ENCODE results near the gene NEURL1B. TPM values are rescaled to one million over a fixed set of nuclear protein-coding genes. Genes with fewer than 3 reads are reported as not detected.

Gene NEURL1B
- total and polyA plus RNA-seq, 11 donors: 11.8 to 47.1 (median 25.8) TPM

DNA sequence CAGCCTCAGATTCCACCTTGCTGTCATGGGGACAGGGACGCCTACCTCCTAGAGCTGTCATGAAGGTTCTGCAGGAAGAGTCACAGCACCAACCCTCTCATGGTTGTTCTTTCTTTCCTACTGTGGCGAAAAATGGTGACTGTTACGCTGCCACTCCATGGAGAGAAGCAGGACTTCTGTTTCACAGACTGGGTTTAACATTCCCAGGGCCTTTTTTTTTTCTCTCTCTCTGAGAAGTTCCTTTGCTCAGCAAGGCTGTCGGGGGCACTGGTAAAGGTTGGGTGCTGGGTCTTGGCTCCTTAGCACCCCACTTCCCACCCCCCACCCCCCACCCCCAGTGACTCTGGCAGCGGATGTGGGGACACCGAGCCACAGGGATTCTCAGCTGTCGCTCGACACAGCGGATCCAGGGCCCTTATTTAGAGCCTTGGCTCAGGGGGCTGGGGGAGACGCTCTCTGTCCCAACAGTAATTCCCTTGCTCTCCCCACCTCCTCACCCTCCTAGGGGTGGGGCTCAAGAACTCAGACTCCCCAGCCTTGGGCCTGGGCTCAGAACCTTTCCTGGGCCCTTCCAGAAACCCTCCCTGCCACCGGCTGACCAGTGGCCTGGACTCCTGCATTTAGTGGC lies 95.6 kb downstream of the NEURL1B start:
- Histone ChIP-seq H3K4me3 (no peak overlapping the region), H3K27me3 (no peaks in the 10 kb centered on the region), H3K9me3 (no peaks in the 10 kb centered on the region), H3K36me3 (no peaks in the 10 kb centered on the region), H3K27ac (peak overlapping the region in 2 of 12 donors; percentile 16 to 90), H3K4me1 (peaks cover 6 to 45% (median 34%) of the 10 kb centered on the region in 12 donors)
- intact Hi-C loops (cut with DNase I): no loop called here
- TF ChIP-seq, protein P1, sequence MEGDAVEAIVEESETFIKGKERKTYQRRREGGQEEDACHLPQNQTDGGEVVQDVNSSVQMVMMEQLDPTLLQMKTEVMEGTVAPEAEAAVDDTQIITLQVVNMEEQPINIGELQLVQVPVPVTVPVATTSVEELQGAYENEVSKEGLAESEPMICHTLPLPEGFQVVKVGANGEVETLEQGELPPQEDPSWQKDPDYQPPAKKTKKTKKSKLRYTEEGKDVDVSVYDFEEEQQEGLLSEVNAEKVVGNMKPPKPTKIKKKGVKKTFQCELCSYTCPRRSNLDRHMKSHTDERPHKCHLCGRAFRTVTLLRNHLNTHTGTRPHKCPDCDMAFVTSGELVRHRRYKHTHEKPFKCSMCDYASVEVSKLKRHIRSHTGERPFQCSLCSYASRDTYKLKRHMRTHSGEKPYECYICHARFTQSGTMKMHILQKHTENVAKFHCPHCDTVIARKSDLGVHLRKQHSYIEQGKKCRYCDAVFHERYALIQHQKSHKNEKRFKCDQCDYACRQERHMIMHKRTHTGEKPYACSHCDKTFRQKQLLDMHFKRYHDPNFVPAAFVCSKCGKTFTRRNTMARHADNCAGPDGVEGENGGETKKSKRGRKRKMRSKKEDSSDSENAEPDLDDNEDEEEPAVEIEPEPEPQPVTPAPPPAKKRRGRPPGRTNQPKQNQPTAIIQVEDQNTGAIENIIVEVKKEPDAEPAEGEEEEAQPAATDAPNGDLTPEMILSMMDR (IDR thresholded peaks at IDR 0.05): no peak
- no peak for TF ChIP-seq POLR2A (IDR thresholded peaks at IDR 0.05)
- WGBS, 4 donors: 94 to 98% (median 96%) methylated on average over 5 to 11 of the region's 11 CpGs
- ATAC-seq (no peak), DNase-seq (no peak)

DNA sequence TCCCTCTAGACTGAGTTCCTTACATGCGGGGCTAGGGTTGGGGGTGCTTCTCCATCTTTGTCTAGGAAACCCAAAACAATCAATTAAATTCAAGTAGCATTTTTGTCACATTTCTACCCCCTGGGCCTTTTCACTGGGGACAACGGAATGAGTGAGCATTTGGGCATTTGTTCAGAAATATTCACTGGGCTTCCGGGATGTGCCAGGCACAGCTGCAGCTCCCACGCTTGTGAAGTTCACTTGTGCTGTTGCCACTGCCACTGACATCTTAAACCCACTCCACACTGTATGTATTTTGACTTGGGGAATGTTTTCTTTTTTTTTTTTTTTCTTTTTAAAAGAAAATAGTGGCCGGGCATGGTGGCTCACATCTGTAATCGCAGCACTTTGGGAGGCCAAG lies 98.3 kb downstream of the NEURL1B start:
- no peak for DNase-seq
- intact Hi-C loops (cut with DNase I): no loop called here
- TF ChIP-seq POLR2A (IDR thresholded peaks at IDR 0.05): no peak
- TF ChIP-seq, protein P1 (IDR thresholded peaks at IDR 0.05): no peak
- no peaks in the 10 kb centered on the region for H3K9me3 ChIP-seq
- no peak overlapping the region for H3K4me3 ChIP-seq
- 91 to 96% (median 93%) methylated on average over 6 of the region's 6 CpGs for WGBS, 4 donors
- no peaks in the 10 kb centered on the region for H3K36me3 ChIP-seq
- no peaks in the 10 kb centered on the region for H3K27me3 ChIP-seq
- no peak for ATAC-seq
- peak overlapping the region in 1 of 12 donors; percentile 1 for H3K27ac ChIP-seq
- peaks cover 0 to 41% (median 17%) of the 10 kb centered on the region in 12 donors for H3K4me1 ChIP-seq

DNA sequence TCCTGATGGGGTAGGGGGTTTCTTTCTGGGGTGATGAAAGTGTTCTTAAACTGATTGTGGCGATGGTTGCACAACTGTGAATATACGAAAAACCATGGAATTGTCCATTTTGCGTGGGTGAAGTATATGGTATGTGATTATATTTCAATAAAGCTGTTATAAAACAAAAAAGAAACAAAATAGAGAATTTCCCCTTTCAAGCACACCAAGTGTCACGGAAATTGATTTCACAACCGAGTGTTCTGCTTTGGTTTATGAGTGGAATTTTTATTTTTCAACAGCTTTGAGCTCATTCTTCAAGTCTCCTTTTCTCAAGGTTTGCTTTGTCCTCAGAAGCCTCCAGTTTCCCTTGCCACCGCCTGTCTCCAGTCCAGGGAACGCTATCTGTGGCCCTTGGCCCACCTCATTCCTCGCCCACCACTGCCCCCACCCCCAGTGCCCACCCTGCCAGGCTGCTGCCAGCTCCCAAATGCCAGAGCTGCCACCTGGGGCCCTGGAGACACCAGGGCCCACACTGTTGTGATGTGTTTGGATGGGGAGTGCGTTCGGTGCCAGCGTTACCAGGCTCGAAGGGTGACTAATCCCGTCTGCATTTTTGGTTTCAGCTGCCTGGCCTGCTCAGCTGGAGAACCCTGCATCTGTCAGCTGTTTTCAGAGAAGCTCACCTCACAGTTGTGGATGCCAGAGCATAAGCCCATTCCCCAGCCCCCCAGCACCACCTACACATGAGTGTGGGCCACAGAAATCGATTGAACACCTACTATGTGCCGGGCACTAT lies 99.6 kb downstream of the NEURL1B start:
- Histone ChIP-seq H3K9me3 (no peaks in the 10 kb centered on the region), H3K4me1 (peaks cover 0 to 44% (median 15%) of the 10 kb centered on the region in 12 donors), H3K27me3 (no peaks in the 10 kb centered on the region), H3K36me3 (no peaks in the 10 kb centered on the region), H3K4me3 (no peak overlapping the region), H3K27ac (peak overlapping the region; percentile 67 to 95 (median 82))
- 60 to 69% (median 63%) methylated on average over 13 to 15 of the region's 15 CpGs for WGBS, 4 donors
- peak; percentile 88 to 96 (median 94) for ATAC-seq
- peak; percentile 73 to 90 (median 80) for DNase-seq
- intact Hi-C loops (cut with DNase I): no loop called here
- peak in 1 of 2 donors; percentile 29 for TF ChIP-seq POLR2A (IDR thresholded peaks at IDR 0.05)
- TF ChIP-seq, protein P1 (IDR thresholded peaks at IDR 0.05): no peak

Small RNA genes within 50 kb of the gene (microRNA-seq; reads per million reads assigned to microRNA genes)
- gene MIR5003: 0 to 0.77 (median 0.17) reads per million in 4 donors

Other genes starting within 250 kb of the NEURL1B start
- gene SH3PXD2B, start 186.7 kb upstream of the NEURL1B start, total RNA-seq: 10 to 100 TPM in 2 of 9 donors, 1 to 10 TPM in 7; 3.3 to 22.7 (median 8.4) TPM
- 1 to 10 TPM; 1.1 to 6.9 TPM for gene SH3PXD2B, start 186.7 kb upstream of the NEURL1B start, polyA plus RNA-seq
- gene DUSP1, start 129.9 kb downstream of the NEURL1B start, total RNA-seq: 100 to 1,000 TPM in 4 of 9 donors, 10 to 100 TPM in 5; 39.9 to 335 (median 78.2) TPM
- gene DUSP1, start 129.9 kb downstream of the NEURL1B start, polyA plus RNA-seq: 100 to 1,000 TPM in 1 of 2 donors, 10 to 100 TPM in 1; 24.3 to 116 TPM
- gene ERGIC1, start 193.0 kb downstream of the NEURL1B start, total RNA-seq: 100 to 1,000 TPM in 1 of 9 donors, 10 to 100 TPM in 8; 67.0 to 109 (median 84.9) TPM
- gene ERGIC1, start 193.0 kb downstream of the NEURL1B start, polyA plus RNA-seq: 100 to 1,000 TPM in 1 of 2 donors, 10 to 100 TPM in 1; 66.6 to 115 TPM

Measured in heart left ventricle (tissue), 16 donors.